ENCODE results near the gene C14orf132.
"Not testable (repeated sequence)": the region's sequence is repeated elsewhere in the genome, so short reads cannot be mapped to it uniquely, and the experiment has no call there.

Gene C14orf132

GRCh38 chr14:96060186-96060933 lies 21.2 kb downstream of the C14orf132 start:
- no peak for DNase-seq

GRCh38 chr14:96062010-96062409 lies 22.8 kb downstream of the C14orf132 start:
- no peak for DNase-seq

GRCh38 chr14:96062506-96062905 lies 23.3 kb downstream of the C14orf132 start:
- DNase-seq, result no peak

- no peak for DNase-seq
Observed at GRCh38 chr14:96064866-96065265, 25.7 kb downstream of the C14orf132 start.

- DNase-seq, result no peak
Observed at GRCh38 chr14:96065661-96066459, 26.7 kb downstream of the C14orf132 start.

- DNase-seq, result no peak
Observed at GRCh38 chr14:96066976-96067375, 27.8 kb downstream of the C14orf132 start.

- DNase-seq, result no peak
Observed at GRCh38 chr14:96067985-96068930, 29.1 kb downstream of the C14orf132 start.

- no peak for DNase-seq
Observed at GRCh38 chr14:96069421-96069820, 30.3 kb downstream of the C14orf132 start.

GRCh38 chr14:96071561-96071960 lies 32.4 kb downstream of the C14orf132 start:
- DNase-seq, result no peak

- DNase-seq, result no peak
Observed at GRCh38 chr14:96072076-96072475, 32.9 kb downstream of the C14orf132 start.

- no peak for DNase-seq
Observed at GRCh38 chr14:96072746-96073145, 33.6 kb downstream of the C14orf132 start.

- DNase-seq, result not testable (repeated sequence)
Observed at GRCh38 chr14:96073260-96074039, 34.3 kb downstream of the C14orf132 start.

GRCh38 chr14:96077983-96078624 lies 38.9 kb downstream of the C14orf132 start:
- DNase-seq, result no peak

GRCh38 chr14:96078625-96079016 lies 39.5 kb downstream of the C14orf132 start:
- no peak for DNase-seq

GRCh38 chr14:96079066-96079465 lies 39.9 kb downstream of the C14orf132 start:
- DNase-seq, result no peak

GRCh38 chr14:96080571-96080970 lies 41.4 kb downstream of the C14orf132 start:
- DNase-seq, result no peak

- no peak for DNase-seq
Observed at GRCh38 chr14:96081224-96081623, 42.1 kb downstream of the C14orf132 start.

- no peak for DNase-seq
Observed at GRCh38 chr14:96081767-96082400, 42.7 kb downstream of the C14orf132 start.

- no peak for DNase-seq
Observed at GRCh38 chr14:96082420-96083300, 43.5 kb downstream of the C14orf132 start.

- DNase-seq, result no peak
Observed at GRCh38 chr14:96083667-96084320, 44.6 kb downstream of the C14orf132 start.

Measured in fibroblast of upper back skin (primary cell).